Mesenteric fat pad (tissue), 1 donor: ENCODE results near the gene UBAC1. TPM values are rescaled to one million over a fixed set of nuclear protein-coding genes. Genes with fewer than 3 reads are reported as not detected.

Source experiments
- DNase-seq: peaks from one replicate; pipeline ENCODE4 v3.0.0-alpha.2; 2020; ENCODE audit warnings: low spot score
- total RNA-seq: library from RNA; stranded (reverse); fragmentation: NEBNext Ultra II Directional; extraction: Animal tissue kit (Norgen Biotek cat#: 25700); gene quantifications from one replicate; pipeline ENCODE4 v1.2.1, GENCODE V29; 2021
- donor health status: DM: yes; HTN: yes; CAD: no.

UBAC1 gene
- total RNA-seq, 1 donor from 2014 or later = 36.3 TPM

- DNase-seq = peak; percentile 87
These were observed 74.8 kb downstream of the UBAC1 start for GRCh38 chr9:135886147-135886981.

GRCh38 chr9:135885100-135885853 lies 75.9 kb downstream of the UBAC1 start:
- DNase-seq = peak; percentile 22

- DNase-seq = peak; percentile 82
These were observed 76.7 kb downstream of the UBAC1 start for GRCh38 chr9:135884328-135885035.

- DNase-seq = peak; percentile 67
These were observed 77.6 kb downstream of the UBAC1 start for GRCh38 chr9:135883410-135884089.

Other genes with a start within 250 kb of the UBAC1 start
- 35.3 TPM for gene CAMSAP1, start 53.8 kb downstream of the UBAC1 start, total RNA-seq
- gene NACC2, start 133.9 kb upstream of the UBAC1 start, total RNA-seq = 41.4 TPM
- 30.2 TPM for gene TMEM250, start 157.5 kb upstream of the UBAC1 start, total RNA-seq
- gene LHX3, start 243.8 kb upstream of the UBAC1 start, total RNA-seq = not detected